ENCODE measurements around the gene NUP85.

- TF ChIP-seq CTCF (IDR thresholded peaks at IDR 0.05; ENCODE audit: poor library complexity, severe bottlenecking), result no peak
- TF ChIP-seq RAD21 (conservative IDR thresholded peaks at IDR 0.05), result no peak
- no peak for TF ChIP-seq EZH2 (IDR thresholded peaks at IDR 0.05; ENCODE audit: borderline replicate concordance, insufficient read depth, low read length, poor library complexity, severe bottlenecking)
These were observed 44.6 kb downstream of the NUP85 start for GRCh38 chr17:75250009-75250471.
